22Rv1 (cell line): ENCODE measurements around the gene RAP2C.
"Not testable (repeated sequence)": the region's sequence is repeated elsewhere in the genome, so short reads cannot be mapped to it uniquely, and the experiment has no call there.

Experiments
- ZFX ChIP-seq: fragments of 450-650 bp; IDR thresholded peaks from 2 replicates; pipeline ENCODE4 v1.6.1; 2017; ENCODE audit warnings: antibody characterized with exemption, borderline replicate concordance
- TF ChIP-seq, protein P1 (sequence below): fragments of 450-650 bp; IDR thresholded peaks from 2 replicates; pipeline ENCODE4 v1.5.1; 2017; ENCODE audit warnings: mild to moderate bottlenecking

DNA sequence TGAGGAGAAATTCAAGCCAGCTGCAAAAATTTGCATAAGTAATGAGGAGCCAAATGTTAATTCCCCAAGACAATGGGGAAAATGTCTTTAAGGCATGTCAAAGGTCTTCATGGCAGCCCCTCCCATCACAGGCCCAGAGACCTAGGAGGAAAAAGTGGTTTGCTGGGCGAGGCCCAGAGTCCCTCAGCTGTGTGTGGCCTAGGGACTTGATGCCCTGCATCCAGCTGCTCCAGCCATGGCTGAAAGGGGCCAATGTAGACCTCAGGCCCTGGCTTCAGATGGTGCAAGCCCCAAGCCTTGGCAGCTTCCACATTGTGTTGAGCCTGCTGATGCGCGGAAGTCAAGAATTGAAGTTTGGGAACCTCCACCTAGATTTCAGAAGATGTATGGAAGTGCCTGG, 56.2 kb downstream of the RAP2C start:
- TF ChIP-seq, protein P1, sequence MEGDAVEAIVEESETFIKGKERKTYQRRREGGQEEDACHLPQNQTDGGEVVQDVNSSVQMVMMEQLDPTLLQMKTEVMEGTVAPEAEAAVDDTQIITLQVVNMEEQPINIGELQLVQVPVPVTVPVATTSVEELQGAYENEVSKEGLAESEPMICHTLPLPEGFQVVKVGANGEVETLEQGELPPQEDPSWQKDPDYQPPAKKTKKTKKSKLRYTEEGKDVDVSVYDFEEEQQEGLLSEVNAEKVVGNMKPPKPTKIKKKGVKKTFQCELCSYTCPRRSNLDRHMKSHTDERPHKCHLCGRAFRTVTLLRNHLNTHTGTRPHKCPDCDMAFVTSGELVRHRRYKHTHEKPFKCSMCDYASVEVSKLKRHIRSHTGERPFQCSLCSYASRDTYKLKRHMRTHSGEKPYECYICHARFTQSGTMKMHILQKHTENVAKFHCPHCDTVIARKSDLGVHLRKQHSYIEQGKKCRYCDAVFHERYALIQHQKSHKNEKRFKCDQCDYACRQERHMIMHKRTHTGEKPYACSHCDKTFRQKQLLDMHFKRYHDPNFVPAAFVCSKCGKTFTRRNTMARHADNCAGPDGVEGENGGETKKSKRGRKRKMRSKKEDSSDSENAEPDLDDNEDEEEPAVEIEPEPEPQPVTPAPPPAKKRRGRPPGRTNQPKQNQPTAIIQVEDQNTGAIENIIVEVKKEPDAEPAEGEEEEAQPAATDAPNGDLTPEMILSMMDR: not testable (repeated sequence)
- TF ChIP-seq ZFX: not testable (repeated sequence)
